Panc1 (cell line): ENCODE measurements around the gene FAM131A. TPM values are rescaled to one million over a fixed set of nuclear protein-coding genes. Genes with fewer than 3 reads are reported as not detected.

ENCODE experiments used
- ATAC-seq: fragments of 200-7000 bp; cut with Tn5 transposase; 2 replicates; pipeline ENCODE4 v1.9.1; 2020; ENCODE audit warnings: mild to moderate bottlenecking, moderate library complexity
- BruUV-seq: library from RNA; stranded (reverse); fragments of 400-500 nt; replicated peaks from 2 replicates; lab custom pipeline; 2021; lab: Mats Ljungman, UMichigan
- CTCF ChIA-PET: fragments of 300-600 bp; sonication (Branson Sonifier 250); formaldehyde crosslinking; loops from one replicate; lab custom pipeline; 2022; ENCODE audit warnings: antibody characterized with exemption; lab: Charles Lee
- POLR2A ChIA-PET: fragments of 300-600 bp; sonication (Branson Sonifier 250); formaldehyde crosslinking; loops from one replicate; lab custom pipeline; 2022; ENCODE audit warnings: antibody characterized with exemption; lab: Charles Lee
- DNase-seq: peaks from one replicate; pipeline ENCODE4 v3.0.0-alpha.2; 2010; ENCODE audit warnings: low read depth, low spot score
- H3K27ac ChIP-seq: 2 replicates; pipeline ENCODE4 v1.5.1; 2011; ENCODE audit warnings: mild to moderate bottlenecking, low read length, inconsistent platforms
- H3K27me3 ChIP-seq: fragments of 200-500 bp; sonication (Bioruptor generic); 2 replicates; pipeline ENCODE4 v1.6.0; 2014; ENCODE audit warnings: low read length, inconsistent platforms; ENCODE audit not compliant: control insufficient read depth, insufficient read depth
- H3K36me3 ChIP-seq: fragments of 200-500 bp; sonication (Bioruptor generic); 2 replicates; pipeline ENCODE4 v1.5.1; 2014; ENCODE audit warnings: inconsistent platforms, mild to moderate bottlenecking, low read length, moderate library complexity; ENCODE audit not compliant: control insufficient read depth, insufficient read depth
- H3K4me1 ChIP-seq: 2 replicates; pipeline ENCODE4 v1.5.1; 2011; ENCODE audit warnings: inconsistent platforms, mild to moderate bottlenecking, low read length, moderate library complexity; ENCODE audit not compliant: control insufficient read depth, insufficient read depth
- H3K4me3 ChIP-seq, 2 experiments: 2 replicates each; pipeline ENCODE4 v1.5.1; 2011 to 2012; ENCODE audit warnings: low read depth in 2 of 2, low read length in 2 of 2, mild to moderate bottlenecking in 2 of 2, inconsistent platforms in 1 of 2, moderate library complexity in 1 of 2
- H3K9me3 ChIP-seq: fragments of 200-500 bp; sonication (Bioruptor generic); 2 replicates; pipeline ENCODE4 v1.5.1; 2014; ENCODE audit warnings: low read depth, mild to moderate bottlenecking, inconsistent platforms, low read length, moderate library complexity; ENCODE audit not compliant: control insufficient read depth, insufficient read depth
- CTCF ChIP-seq: fragments of 450-650 bp; IDR thresholded peaks from 2 replicates; pipeline ENCODE4 v1.5.1; 2017; ENCODE audit warnings: mild to moderate bottlenecking
- POLR2AphosphoS5 ChIP-seq: IDR thresholded peaks from 2 replicates; pipeline ENCODE4 v1.6.1; 2012; ENCODE audit warnings: mild to moderate bottlenecking, low read depth, low read length, moderate library complexity
- SIN3A ChIP-seq: IDR thresholded peaks from 2 replicates; pipeline ENCODE4 v1.6.1; 2012; ENCODE audit warnings: low read depth, mild to moderate bottlenecking, low read length, moderate library complexity, borderline replicate concordance; ENCODE audit not compliant: insufficient read depth
- TCF7L2 ChIP-seq: IDR thresholded peaks from 2 replicates; pipeline ENCODE4 v1.6.1; 2011; ENCODE audit warnings: mild to moderate bottlenecking, low read depth, low read length, inconsistent platforms
- in situ Hi-C: cut with HindIII; loops from 2 replicates; pipeline ENCODE4 v1.10.0; 2016; ENCODE audit warnings: low sequenced_read_pairs, low pct_unique_long_range_greater_than_20kb
- intact Hi-C: fragments of 100-400 bp; cut with micrococcal nuclease; formaldehyde crosslinking; loops from one replicate; pipeline ENCODE4 v1.10.0; 2022; ENCODE audit not compliant: unreplicated experiment
- total RNA-seq: library from RNA; stranded (reverse); gene quantifications from one replicate; pipeline ENCODE4 v1.2.1, GENCODE V29; 2021; ENCODE audit not compliant: unreplicated experiment
- TF ChIP-seq, protein P1 (sequence below), 2 experiments: IDR thresholded peaks; 2 replicates each; pipeline ENCODE4 v1.6.1; 2011 to 2012; ENCODE audit warnings: low read depth in 2 of 2, control low read depth in 1 of 2, low read length in 1 of 2, mild to moderate bottlenecking in 1 of 2, moderate library complexity in 1 of 2; ENCODE audit not compliant: insufficient read depth in 1 of 2

Gene FAM131A
- total RNA-seq, 1 experiment from 2014 or later, result 30.1 TPM

GRCh38 chr3:184382326-184383032 is 45.1 kb downstream of the FAM131A start:
- Histone ChIP-seq H3K4me3 (no peak overlapping the region), H3K27ac (no peak overlapping the region), H3K4me1 (no peaks in the 10 kb centered on the region), H3K27me3 (peaks cover 8% of the 10 kb centered on the region; the same call in 1 of the 2 replicates), H3K9me3 (no peaks in the 10 kb centered on the region), H3K36me3 (no peaks in the 10 kb centered on the region)
- BruUV-seq, result no TSS peak
- CTCF ChIA-PET, result no interaction called here
- TF ChIP-seq SIN3A (no peak), POLR2AphosphoS5 (no peak), CTCF (no peak), TCF7L2 (no peak)
- TF ChIP-seq, protein P1, sequence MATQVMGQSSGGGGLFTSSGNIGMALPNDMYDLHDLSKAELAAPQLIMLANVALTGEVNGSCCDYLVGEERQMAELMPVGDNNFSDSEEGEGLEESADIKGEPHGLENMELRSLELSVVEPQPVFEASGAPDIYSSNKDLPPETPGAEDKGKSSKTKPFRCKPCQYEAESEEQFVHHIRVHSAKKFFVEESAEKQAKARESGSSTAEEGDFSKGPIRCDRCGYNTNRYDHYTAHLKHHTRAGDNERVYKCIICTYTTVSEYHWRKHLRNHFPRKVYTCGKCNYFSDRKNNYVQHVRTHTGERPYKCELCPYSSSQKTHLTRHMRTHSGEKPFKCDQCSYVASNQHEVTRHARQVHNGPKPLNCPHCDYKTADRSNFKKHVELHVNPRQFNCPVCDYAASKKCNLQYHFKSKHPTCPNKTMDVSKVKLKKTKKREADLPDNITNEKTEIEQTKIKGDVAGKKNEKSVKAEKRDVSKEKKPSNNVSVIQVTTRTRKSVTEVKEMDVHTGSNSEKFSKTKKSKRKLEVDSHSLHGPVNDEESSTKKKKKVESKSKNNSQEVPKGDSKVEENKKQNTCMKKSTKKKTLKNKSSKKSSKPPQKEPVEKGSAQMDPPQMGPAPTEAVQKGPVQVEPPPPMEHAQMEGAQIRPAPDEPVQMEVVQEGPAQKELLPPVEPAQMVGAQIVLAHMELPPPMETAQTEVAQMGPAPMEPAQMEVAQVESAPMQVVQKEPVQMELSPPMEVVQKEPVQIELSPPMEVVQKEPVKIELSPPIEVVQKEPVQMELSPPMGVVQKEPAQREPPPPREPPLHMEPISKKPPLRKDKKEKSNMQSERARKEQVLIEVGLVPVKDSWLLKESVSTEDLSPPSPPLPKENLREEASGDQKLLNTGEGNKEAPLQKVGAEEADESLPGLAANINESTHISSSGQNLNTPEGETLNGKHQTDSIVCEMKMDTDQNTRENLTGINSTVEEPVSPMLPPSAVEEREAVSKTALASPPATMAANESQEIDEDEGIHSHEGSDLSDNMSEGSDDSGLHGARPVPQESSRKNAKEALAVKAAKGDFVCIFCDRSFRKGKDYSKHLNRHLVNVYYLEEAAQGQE (IDR thresholded peaks at IDR 0.05; ENCODE audit: insufficient read depth in 1 of 2, low read depth in 2 of 2, low read length in 1 of 2), result no peak
- in situ Hi-C loops (no loop called here), intact Hi-C loops (no loop called here)
- DNase-seq (no peak), ATAC-seq (no peak; the same call in 1 of the 2 replicates)
- POLR2A ChIA-PET, result no interaction called here

GRCh38 chr3:184383033-184383740 is 45.8 kb downstream of the FAM131A start:
- Histone ChIP-seq H3K4me3 (no peak overlapping the region), H3K4me1 (no peaks in the 10 kb centered on the region), H3K27ac (no peak overlapping the region), H3K27me3 (peaks cover 8% of the 10 kb centered on the region; the same call in 1 of the 2 replicates), H3K36me3 (no peaks in the 10 kb centered on the region), H3K9me3 (no peaks in the 10 kb centered on the region)
- no peak for TF ChIP-seq TCF7L2
- no peak for TF ChIP-seq CTCF
- TF ChIP-seq SIN3A, result no peak
- no peak for TF ChIP-seq POLR2AphosphoS5
- TF ChIP-seq, protein P1 (IDR thresholded peaks at IDR 0.05; ENCODE audit: insufficient read depth in 1 of 2, low read depth in 2 of 2, low read length in 1 of 2), result no peak
- POLR2A ChIA-PET, result no interaction called here
- peak; percentile 12 for ATAC-seq
- intact Hi-C loops (no loop called here), in situ Hi-C loops (no loop called here)
- no peak for DNase-seq
- BruUV-seq, result no TSS peak
- CTCF ChIA-PET, result no interaction called here
